Activated CD8-positive, alpha-beta memory T cell treated with anti-CD3 and anti-CD28 coated beads for 48 hours (primary cell): Measurements from ENCODE around the gene GYPC.
"Not testable (repeated sequence)": the region's sequence is repeated elsewhere in the genome, so short reads cannot be mapped to it uniquely, and the experiment has no call there.

Experiments used
- DNase-seq, 3 experiments: peaks; one replicate each; pipeline ENCODE4 v3.0.0-alpha.2; 2020; ENCODE audit warnings: low read depth in 2 of 3, low spot score in 2 of 3

Gene GYPC

GRCh38 chr2:126698376-126698775 lies 42.4 kb downstream of the GYPC start:
- no peak for DNase-seq

GRCh38 chr2:126699018-126699417 lies 43.1 kb downstream of the GYPC start:
- no peak for DNase-seq

- no peak for DNase-seq
Observed at GRCh38 chr2:126699716-126700581, 44.0 kb downstream of the GYPC start.

- no peak for DNase-seq
Observed at GRCh38 chr2:126700677-126701076, 44.7 kb downstream of the GYPC start.

GRCh38 chr2:126703311-126703710 lies 47.4 kb downstream of the GYPC start:
- no peak for DNase-seq

- DNase-seq, result no peak
Observed at GRCh38 chr2:126704434-126705160, 48.6 kb downstream of the GYPC start.

GRCh38 chr2:126707191-126707590 lies 51.2 kb downstream of the GYPC start:
- DNase-seq, result no peak

GRCh38 chr2:126707941-126708340 lies 52.0 kb downstream of the GYPC start:
- DNase-seq, result no peak

- DNase-seq, result no peak
Observed at GRCh38 chr2:126714191-126714965, 58.4 kb downstream of the GYPC start.

GRCh38 chr2:126715111-126715510 lies 59.2 kb downstream of the GYPC start:
- DNase-seq, result no peak

- no peak for DNase-seq
Observed at GRCh38 chr2:126715576-126716406, 59.8 kb downstream of the GYPC start.

- DNase-seq, result not testable (repeated sequence)
Observed at GRCh38 chr2:126717277-126717676, 61.3 kb downstream of the GYPC start.

GRCh38 chr2:126717928-126718327 lies 62.0 kb downstream of the GYPC start:
- no peak for DNase-seq

- DNase-seq, result no peak
Observed at GRCh38 chr2:126719191-126719832, 63.4 kb downstream of the GYPC start.

- no peak for DNase-seq
Observed at GRCh38 chr2:126719833-126720351, 63.9 kb downstream of the GYPC start.

- no peak for DNase-seq
Observed at GRCh38 chr2:126720638-126721037, 64.7 kb downstream of the GYPC start.

- DNase-seq, result no peak
Observed at GRCh38 chr2:126722081-126722480, 66.1 kb downstream of the GYPC start.

- no peak for DNase-seq
Observed at GRCh38 chr2:126722546-126722945, 66.6 kb downstream of the GYPC start.

GRCh38 chr2:126723281-126723815 lies 67.4 kb downstream of the GYPC start:
- no peak for DNase-seq

- no peak for DNase-seq
Observed at GRCh38 chr2:126725580-126725979, 69.6 kb downstream of the GYPC start.
